Stimulated activated CD8-positive, alpha-beta memory T cell treated with anti-CD3 and anti-CD28 coated beads, Interleukin-15, amount 100 ng/mL, for 48 hours (primary cell): ENCODE results near the gene LRRC57.

ENCODE experiments used
- DNase-seq, 2 donors: peaks; one replicate each; pipeline ENCODE4 v3.0.0-alpha.2; 2020; ENCODE audit warnings: low read depth in 2 of 2

The LRRC57 gene

DNA sequence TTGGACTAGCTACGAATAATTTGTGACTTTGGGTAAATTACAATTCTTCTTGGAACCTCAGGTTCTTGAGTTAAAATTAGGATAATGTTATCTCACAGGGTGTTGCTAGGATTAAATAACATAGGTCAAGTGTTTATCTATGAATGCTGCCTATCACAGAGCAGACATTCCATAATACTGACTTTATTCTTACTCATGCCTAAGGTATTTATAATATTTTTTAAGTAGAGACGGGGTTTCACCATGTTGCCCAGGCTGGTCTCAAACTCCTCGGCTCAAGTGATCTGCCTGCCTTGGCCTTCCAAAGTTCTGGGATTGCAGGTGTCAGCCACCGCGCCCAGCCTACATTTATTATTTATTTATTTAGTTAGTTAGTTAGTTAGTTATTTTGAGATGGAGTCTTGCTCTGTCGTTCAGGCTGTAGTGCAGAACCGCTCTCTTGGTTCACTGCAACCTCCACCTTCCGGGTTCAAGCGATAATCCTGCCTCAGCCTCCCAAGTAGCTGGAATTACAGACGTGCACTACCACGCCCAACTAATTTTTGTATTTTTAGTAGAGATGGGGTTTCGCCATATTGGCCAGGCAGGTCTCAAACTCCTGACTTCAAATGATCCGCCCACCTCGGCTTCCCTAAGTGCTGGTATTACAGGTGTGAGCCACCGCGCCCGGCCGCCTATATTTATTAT lies 56.9 kb downstream of the LRRC57 start:
- no peak for DNase-seq

DNA sequence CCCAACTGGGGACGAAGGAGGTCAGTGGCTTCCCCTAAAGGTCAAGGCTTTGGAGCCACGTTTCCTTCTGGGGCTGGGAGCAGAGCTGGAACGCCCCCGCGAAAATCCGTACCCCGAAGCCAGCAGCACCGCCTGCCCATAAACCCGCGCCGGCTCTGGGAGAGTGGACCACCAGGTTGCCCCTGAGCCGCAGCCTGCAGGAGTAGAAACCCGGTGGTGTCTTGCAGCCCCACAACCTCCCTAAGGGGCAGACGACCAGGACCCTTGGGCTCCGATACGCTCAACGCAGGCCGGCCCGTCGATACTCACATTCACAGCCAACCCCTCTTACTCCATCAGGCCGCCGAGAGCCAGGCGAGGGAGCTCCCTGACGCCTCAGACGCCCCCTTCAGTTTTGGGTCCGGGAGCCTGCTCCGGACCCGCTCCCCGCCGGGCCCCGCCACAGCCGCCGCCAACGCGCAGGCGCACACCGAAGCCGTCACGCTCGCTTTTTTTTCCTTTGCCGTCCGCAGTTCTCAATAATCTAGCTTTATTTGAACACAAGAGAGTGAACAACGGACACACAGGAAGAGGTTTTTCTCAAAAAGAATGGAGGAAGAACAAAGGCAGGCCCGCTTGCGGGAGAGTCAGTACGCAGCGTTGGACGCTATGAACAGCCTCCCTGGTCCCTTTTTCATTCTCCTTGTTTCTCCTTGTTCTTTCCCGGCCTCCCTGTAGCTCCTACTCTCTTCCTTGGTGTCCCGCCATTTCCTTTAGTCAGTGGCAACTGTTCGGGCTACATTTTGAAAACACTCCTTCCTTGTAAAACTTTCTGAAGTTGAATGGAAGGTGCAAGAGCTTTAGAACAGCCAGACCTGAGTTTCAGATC lies 57.7 kb downstream of the LRRC57 start, which contains the start of gene ZNF106:
ZNF106 (minus strand) TSS at position 471 of the 868 bp plus-strand sequence. CDS start 18,852 bp downstream, outside the sequence.
- peak; percentile 76 to 80 for DNase-seq

DNA sequence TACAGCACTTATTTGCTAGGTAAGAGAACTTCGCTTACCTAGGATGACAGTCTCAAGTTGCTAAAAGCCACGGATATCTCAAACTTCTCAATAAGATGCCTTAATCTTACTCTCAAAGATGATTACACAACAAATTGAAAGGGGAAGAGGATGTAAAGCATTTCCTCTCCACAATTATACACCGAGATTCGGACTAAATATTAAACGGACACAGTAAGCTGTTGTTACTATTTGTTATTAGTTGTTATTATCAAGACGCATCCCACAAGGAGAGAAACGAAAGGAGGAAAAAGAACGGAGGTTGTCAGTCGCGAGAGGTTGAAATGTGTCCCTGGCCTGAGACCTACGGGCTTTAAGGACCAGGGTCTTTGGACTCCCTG lies 58.3 kb downstream of the LRRC57 start:
- no peak for DNase-seq
